ENCODE data around the gene RALGAPA2.

GRCh38 chr20:20448881-20449280 is 263.6 kb downstream of the RALGAPA2 start:
- TF ChIP-seq CTCF (IDR thresholded peaks at IDR 0.05): no peak
- no peak for TF ChIP-seq ZFX (IDR thresholded peaks at IDR 0.05; ENCODE audit: borderline replicate concordance)
